DMS79 treated with DMSO at 0.1 percent for 48 hours (cell line): ENCODE results near the gene ZNF326.

Experiments used
- DNase-seq: peaks from one replicate; lab custom pipeline; 2025; lab: John Stamatoyannopoulos, UW

The ZNF326 gene, protein sequence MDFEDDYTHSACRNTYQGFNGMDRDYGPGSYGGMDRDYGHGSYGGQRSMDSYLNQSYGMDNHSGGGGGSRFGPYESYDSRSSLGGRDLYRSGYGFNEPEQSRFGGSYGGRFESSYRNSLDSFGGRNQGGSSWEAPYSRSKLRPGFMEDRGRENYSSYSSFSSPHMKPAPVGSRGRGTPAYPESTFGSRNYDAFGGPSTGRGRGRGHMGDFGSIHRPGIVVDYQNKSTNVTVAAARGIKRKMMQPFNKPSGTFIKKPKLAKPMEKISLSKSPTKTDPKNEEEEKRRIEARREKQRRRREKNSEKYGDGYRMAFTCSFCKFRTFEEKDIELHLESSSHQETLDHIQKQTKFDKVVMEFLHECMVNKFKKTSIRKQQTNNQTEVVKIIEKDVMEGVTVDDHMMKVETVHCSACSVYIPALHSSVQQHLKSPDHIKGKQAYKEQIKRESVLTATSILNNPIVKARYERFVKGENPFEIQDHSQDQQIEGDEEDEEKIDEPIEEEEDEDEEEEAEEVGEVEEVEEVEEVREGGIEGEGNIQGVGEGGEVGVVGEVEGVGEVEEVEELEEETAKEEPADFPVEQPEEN

DNA sequence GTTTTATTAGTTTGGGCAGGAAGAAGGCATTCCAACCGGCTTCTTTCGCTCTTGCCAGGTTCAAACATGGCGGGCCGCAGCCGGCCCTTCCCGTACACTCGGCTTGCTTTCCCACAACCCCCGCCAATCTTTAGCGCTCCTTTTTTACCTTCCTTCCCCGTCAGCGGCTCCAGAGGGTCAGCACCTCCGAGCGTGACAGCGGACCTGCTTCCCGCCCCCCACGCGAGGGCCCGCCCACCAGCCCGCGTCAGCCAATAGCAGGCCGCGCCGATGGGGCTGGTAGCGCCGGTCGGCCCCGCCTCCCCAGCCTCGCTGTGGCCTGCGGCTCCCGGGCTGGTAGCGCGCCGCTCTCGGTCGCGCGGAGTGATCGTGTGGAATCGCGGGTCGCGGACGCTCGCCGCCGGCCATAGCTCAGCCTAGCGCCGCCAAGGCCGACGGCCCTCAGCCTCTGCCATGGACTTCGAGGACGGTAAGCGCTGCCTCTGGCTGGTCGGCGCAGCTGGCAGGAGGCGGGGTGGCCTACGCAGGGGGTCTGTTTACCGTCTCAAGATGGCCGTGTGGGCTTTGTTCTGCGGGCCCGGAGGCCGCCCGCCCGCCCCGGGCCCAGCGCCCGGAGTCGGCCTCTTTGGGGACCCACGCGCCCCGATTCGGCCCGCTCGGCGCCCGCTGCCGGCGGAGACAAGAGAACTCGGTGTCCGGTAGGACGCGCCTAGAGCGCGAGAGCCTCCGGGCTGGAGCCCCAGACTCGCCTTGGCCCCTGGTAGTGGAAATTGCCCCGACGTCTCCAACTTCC, at the start of gene ZNF326:
ZNF326 (plus strand) TSS at position 306 of the 793 bp plus-strand sequence; CDS start at position 454, 148 bp downstream.
- peak; percentile 95 for DNase-seq

DNA sequence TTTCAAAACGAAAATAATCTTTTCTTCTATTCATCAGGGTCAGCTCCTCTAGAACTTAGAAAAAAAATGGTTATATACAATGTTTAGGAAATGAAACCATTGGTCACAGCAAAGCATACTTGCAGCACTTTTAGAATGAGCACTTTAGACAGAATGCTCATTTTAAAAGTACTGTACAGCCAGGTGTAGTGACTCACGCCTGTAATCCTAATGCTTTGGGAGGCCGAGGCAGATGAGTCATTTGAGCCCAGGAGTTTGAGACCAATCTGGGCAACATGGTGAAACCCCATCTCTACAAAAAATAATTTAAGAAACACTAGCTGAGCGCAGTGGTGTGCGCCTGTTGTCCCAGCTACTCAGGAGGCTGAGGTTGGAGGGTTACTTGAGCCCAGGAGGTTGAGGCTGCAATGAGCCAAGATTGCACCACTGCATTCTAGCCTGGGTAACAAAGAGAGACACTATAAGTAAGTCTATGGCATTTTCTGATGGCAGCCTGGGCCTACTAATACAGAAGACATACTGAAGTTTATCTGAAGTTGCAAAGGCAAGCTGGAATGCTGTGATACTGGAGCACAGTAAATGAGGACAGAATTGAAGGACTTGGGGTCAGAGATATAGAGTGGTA, 48.9 kb upstream of the ZNF326 start:
- no peak for DNase-seq

DNA sequence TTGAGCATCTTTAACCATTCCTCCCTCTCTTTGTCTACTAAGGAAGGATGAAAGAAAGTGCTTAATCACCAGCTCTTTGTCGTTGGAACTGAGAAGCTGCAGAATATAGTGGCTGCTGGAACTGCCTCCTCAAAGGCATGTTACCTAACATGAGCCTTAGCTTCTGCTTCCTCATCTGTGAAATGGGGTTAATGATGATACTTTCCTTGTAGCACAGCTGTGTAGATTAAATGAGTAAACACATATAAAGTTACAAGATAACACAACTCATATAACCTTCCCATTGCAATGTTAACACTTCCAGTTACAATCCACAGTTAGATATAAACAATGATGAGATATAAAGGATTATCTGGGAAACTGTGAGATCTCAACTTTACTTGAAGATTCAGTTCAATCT, 48.4 kb upstream of the ZNF326 start:
- no peak for DNase-seq

DNA sequence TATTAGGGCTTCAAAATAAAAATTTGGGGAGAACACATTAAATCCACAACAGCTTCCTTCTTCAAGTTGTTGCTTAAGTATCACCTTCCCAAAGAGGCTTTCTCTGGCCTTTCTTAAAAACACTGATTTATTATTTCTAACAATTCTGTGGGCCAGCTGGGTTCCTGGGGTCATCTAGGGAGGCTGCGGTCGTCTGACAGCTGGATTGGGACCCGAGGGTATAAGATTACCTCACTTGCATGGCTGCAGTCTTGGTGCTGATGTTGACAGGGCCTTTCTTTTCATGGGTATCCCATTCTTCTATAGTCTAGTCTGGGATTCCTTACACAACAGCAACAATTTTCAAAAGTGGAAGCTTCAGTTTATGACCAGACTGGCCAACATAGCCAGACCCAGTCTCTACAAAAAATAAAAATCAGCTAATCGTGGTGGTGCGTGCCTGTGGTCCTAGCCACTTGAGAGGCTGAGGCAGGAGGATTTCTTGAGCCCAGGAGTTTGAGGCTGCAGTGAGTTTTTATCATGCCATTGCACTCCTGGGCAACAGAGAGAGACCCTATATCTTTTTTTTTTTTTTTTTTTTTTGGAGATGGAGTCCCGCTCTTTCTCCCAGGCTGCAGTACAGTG, 46.1 kb upstream of the ZNF326 start:
- no peak for DNase-seq

DNA sequence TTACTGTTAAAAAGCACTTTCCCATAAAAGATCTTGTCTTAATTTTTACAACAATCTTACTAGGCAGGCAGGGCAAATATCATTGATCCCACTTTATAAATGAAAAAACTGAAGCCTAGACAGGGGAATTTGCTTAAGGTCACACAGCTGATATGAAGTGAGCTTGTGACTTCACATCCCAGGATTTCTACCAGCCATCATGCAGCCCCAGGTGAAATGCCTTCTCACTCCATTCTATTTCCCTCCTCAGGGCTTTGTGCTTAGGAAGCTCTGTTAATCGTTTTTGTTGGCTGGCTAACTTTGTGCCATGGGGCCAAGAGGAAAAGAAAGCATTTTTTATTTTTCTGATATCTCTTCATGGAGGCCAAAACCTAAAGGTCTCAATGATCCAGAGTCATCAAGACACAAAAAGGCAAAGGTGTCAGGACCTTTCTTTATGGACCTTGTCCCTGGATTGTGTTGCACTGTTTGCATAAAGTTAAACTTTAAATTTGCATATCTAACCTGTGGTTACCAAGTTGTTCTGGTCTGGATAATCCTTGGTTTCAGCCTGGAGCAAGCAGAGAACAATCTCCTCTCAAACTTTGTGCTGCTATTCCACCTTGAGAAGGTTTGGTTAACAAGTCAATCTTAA, 44.8 kb upstream of the ZNF326 start:
- no peak for DNase-seq

DNA sequence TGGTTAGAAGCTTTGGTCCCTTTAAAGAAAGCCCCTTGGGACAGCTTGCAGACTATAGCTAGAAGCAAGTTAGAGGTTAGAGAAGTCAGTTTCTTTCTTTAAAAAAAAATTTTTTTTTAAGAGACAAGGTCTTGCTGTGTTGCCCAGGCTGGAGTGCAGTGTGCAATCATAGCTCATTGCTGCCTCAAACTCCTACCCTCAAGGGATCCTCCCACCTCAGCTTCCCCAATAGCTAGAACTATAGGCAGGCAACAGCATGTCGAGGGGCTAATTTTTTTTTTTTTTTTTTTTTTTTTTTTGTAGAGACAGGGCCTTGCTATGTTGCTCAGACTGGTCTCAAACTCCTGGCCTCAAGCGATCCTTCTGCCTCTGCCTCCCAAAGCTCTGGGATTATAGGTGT, 44.2 kb upstream of the ZNF326 start:
- DNase-seq, result no peak

DNA sequence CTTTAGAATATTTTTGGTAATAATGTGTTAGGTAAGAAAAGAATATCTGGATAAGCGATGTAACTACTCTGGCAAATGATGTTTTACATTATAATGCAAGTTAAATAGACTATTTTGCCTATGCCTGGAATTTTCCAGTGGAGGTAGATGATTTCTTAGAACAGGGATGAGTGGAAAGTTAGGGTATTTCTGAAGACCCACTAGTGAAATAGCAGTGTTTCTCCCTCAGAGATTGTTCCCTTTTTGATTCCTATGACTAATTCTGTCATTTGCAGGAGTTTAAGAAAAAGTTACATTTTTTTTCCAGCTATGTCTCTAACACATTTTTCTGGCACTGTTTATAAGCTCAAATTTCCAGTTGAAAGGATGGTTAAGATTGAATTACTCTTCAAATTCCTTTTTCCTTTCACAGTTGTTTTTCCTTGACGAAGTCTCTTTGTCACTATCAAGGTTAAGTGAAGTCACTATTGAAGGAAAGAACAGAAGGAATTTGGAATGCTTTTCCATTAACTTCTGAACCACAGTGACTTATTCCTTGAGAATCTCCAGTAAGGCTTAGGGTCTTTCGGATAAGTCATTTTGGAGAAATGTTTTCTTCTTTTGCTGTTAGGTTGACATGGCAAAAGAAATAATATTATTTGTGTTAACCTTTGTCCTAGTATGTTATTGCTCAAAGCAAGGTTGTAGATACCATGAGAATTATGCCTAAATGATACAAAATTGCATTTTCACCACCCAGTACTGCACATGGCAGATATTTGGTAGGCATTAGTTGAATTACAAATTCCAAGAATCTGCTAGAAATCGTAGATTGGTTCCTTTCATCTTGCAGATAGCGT, 42.9 kb upstream of the ZNF326 start:
- DNase-seq, result no peak

DNA sequence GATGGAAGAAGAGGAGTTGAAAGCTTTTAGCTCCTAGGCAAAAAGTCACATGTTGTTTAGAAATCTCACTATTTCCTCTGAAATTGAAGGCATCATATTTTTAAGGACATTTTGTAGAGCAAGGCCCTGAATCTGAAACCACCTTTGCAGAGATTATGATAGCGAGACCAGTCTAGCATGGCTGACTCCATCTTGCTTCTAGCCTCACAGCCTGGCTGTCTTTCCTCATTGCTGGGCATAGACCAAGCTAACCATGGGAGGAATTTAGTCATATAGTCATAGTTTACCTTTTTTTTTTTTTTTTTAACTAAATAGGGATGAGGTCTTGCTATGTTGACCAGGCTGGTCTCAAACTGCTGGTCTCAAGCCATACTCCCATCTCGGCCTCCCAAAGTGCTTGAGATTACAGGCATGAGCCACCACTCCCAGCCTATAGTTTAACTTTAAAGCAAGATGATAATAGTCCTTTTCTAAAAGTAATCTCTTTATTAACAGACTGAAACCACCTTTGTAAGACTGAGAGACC, 42.2 kb upstream of the ZNF326 start:
- DNase-seq, result no peak

DNA sequence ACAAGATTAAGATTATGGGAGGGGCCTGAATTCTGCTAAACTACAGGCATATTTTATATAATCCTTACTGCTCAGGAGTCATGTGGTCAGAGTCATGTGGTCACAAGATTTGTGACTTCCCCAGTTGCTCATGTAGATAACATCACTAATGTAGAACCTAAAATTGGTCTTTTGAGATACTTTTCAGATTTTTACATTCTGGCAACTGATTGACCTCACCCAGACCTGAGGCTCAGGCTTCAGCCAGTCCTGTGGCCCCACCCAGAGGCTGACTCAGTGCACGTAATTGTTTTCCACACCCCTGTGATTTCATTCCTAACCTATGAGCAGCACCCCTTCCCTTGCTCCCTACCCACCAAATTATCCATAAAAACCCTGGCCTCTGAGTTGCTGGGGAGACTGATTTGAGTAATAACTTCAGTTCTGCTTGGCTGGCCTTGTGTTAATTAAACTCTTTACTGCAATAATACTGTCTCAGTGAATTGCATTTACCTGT, 41.7 kb upstream of the ZNF326 start:
- DNase-seq, result peak; percentile 13

DNA sequence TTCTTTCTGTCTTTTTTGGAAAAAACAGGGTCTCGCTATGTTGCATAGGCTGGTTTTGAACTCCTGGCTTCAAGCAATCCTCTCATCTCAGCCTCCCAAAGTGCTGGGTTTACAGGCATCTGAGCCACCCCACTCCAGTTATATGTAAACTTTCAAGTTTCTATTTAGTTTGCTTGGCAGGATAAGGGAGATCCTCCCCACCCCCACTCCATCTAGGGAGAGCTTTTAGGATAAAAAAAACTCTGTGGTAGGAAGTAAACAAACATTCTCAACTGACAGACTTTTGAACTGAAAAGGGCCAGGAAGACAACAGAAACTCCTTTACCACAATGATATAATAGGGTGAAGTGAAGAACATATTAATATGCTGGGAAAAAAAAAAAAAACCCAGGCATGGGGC, 41.0 kb upstream of the ZNF326 start:
- no peak for DNase-seq

DNA sequence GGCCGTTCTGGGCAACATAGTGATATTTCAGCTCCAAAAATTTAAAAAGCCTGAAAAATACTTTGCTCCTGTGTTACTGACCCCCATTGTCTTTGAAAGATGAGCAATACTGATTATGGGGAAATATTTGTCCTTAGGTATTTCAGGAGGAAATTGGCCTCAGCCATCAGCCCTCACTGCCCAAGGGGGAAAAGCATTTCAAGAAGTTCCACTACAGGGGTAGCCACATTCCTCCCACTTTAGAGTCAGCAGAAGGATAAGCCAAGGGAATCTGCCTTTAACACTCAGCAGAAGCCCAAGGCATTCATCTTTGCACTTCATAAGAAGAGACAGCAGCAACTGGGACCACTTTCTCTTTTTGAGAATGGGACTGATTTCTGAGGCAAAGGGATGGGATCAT, 40.5 kb upstream of the ZNF326 start:
- DNase-seq, result no peak

DNA sequence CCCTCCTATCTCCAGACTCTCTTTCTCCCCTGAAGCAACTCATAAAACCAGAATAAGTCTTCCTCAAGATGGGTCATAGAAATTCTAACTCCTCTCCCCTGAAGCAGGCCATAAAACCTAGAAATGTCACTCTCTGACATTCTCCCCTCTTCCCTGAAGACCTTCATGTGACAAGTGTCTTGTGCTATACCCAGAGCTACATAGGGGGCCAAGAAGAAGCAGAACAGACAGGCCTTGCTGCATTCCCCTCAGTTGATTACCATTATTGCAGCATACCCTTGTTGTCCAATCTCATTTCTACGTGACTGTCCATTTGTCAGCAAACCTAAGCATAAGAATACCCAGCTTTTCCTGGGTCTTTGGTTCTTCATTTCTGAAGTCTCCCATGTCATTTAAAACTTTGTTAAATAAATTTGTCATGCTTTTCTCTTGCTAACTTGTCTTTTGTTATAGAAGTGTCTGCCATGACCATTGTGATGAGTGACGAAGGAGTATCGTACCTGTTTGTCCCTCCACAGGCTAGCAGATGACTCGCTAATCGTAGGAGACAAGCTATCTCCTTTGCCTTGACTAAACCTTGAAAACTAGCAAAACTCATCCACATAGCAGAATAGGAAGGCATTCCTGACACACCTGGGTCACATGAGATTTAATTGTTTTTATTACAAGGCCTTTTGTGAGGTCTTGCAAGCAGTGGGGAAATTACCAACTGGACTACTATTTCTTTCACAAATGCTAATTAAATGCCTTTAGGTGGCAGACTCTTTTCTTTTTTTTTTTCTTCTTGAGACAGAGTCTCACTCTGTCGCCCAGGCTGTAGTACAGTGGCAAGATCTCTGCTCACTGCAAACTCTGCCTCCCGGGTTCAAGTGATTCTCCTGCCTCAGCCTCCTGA, 39.4 kb upstream of the ZNF326 start:
- DNase-seq, result no peak

DNA sequence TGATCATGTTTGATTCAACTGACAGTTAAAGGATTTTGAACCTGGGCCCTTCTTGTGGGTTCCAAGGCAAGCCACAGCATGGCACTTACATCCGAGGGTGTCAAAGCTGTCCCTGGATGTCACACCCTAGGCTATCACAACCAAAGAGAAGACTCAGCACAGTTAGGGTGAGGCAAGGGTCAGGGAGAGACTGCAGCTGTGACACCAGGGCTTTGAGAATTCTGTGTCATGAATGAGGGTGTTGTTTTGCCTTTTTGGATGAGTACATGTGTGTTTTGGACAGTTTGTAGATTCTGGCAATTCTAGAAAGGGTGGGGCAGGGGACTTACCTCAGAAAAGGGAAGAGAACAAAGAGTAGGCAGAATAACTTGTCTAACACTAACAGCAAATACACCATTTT, 37.8 kb upstream of the ZNF326 start:
- DNase-seq, result no peak

DNA sequence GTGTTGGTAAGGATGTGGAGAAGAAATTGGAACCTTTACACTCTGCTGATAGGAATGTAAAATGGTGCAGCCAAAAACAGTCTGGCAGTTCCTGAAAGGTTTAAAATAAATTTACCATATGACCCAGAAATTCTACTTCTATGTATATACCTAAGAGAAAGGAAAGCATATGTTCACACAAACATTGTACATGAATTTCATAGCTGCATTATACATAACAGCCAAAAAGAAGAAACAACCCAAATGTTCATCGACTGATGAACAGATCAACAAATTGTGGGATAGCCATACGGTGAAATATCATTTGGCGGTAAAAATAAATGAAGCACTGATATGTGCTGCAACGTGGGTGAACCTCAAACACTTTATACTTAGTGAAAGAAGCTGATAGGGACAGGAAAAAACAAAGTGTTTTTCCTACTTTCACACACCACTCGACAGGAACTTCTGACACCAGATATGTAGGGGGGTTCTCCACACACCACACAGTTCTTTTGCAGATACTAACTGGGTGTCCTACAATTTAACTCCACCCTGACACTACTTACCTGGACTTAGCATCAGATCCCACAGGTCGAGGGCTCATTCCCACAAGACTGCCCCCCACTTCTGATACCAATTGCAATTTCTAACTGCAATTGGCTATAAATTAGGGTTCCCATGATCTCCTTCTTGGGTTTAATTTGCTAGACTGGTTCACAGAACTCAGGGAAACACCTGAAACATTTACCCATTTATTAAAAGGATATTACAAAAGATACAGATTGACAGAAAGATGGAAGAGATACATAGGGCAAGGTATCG, 35.9 kb upstream of the ZNF326 start:
- DNase-seq, result no peak

DNA sequence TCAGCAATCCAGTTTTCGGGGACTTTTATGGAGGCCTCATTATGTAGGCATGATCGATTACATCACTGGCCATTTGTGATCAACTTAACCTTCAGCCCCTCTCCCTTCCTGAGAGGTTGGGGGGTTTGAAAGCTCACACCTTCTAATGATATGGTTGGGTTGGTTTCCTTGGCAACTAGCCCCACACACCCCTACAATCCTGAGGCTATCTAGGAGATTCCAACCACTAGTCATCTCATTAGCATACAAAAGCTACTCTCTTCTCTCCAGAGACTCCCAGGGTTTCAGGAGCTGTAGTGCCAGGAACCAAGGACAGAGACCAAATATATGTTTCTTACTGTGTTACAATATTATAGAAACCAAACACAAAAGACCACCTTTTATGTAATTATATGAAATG, 35.2 kb upstream of the ZNF326 start:
- no peak for DNase-seq

DNA sequence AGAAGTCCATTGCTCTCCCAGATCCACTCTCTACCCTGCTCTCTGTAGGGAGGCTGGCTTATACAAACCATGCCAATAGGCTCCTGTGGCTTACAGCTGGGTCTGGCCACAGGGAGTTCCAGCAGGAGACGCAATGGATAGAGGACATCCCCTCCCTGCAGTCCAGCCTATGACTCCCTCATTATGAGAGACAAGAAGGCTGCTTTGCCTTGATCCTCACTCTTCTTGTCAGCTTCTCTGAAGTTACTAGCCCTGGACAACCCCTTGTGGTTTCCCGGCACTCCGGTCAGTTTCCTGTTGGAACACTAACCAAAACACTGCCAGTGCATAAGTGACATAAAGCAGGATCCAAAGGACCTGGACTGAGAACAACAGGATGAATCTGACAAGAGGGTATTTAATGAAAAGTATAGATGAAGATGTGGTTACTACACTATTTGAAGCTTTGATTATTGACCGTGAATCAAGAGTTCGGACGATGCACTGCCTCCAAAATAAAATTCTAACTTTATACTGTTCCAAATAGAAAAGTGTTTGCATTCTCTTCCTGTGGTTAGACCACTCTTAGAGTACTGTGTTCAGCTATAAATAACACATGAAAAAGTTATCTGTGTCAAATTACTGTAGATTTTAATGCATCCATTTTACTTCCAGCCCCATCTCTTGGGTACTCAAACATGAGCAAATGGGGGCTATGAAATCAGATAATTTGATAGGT, 32.7 kb upstream of the ZNF326 start:
- no peak for DNase-seq

DNA sequence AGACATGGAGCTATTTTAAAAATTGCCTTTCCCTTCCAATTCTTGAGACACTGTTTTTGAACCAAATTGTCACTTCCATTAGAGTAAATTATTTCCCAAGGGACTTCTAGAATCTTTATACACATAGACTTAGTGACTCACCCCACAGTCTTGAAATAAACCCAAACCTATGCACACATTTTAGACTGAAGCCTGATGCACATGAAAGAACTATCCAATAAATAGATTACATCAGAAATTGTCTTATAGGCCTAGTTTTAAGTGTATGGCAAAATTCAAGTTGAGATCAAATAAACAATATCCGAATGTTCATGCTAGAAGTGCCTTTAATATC, 32.2 kb upstream of the ZNF326 start:
- DNase-seq, result no peak
